Thoracic aorta (tissue), 2 donors: ENCODE data around the gene GPA33. TPM values are rescaled to one million over a fixed set of nuclear protein-coding genes. Genes with fewer than 3 reads are reported as not detected.
A peak's percentile ranks its signal among the peaks of the same experiment; 100 is the strongest.
"Not testable (repeated sequence)": the region's sequence is repeated elsewhere in the genome, so short reads cannot be mapped to it uniquely, and the experiment has no call there.

Experiments used
- ATAC-seq: fragments of 150-250 bp; one replicate; pipeline ENCODE4 v1.8.0; 2017; ENCODE audit warnings: low read depth; ENCODE audit not compliant: insufficient number of reproducible peaks, low FRiP score
- DNase-seq: peaks from one replicate; pipeline ENCODE4 v3.0.0-alpha.2; 2020; ENCODE audit warnings: low spot score
- H3K27ac ChIP-seq, 2 donors: fragments of 200-600 bp; sonication (generic); 1 replicate in 1 of 2; 2 replicates in 1 of 2; pipeline ENCODE4 v1.5.1; 2016; ENCODE audit warnings: mild to moderate bottlenecking in 2 of 2, moderate library complexity in 2 of 2
- H3K27me3 ChIP-seq: fragments of 200-600 bp; sonication (generic); replicated peaks from 2 replicates; pipeline ENCODE4 v1.6.0; 2016; ENCODE audit warnings: mild to moderate bottlenecking; ENCODE audit not compliant: insufficient read depth
- H3K36me3 ChIP-seq: fragments of 200-600 bp; sonication (generic); one replicate; pipeline ENCODE4 v1.5.1; 2016
- H3K4me1 ChIP-seq, 2 donors: fragments of 200-600 bp; sonication (generic); 1 replicate in 1 of 2; 2 replicates in 1 of 2; pipeline versions ENCODE4 v1.5.1 to v1.6.0; 2016; ENCODE audit warnings: low read depth in 2 of 2, mild to moderate bottlenecking in 1 of 2; ENCODE audit not compliant: control insufficient read depth in 1 of 2
- H3K4me3 ChIP-seq: fragments of 200-600 bp; sonication (generic); 2 replicates; pipeline ENCODE4 v1.5.1; 2016; ENCODE audit warnings: mild to moderate bottlenecking
- H3K9me3 ChIP-seq: fragments of 200-600 bp; sonication (generic); 2 replicates; pipeline ENCODE4 v1.5.1; 2016
- total RNA-seq, 2 donors: library from RNA; depleted of rRNA; stranded (reverse); fragments of >200 nt; gene quantifications; one replicate each; pipeline versions ENCODE4 v1.1.0 to v1.2.3, GENCODE V29; 2016
- TF ChIP-seq, protein P1 (sequence below): fragments of 200-600 bp; sonication (generic); IDR thresholded peaks from one replicate; pipeline ENCODE4 v1.5.1; 2019; ENCODE audit warnings: antibody characterized with exemption

GPA33 gene
- total RNA-seq, 2 donors from 2014 or later = not detected

DNA sequence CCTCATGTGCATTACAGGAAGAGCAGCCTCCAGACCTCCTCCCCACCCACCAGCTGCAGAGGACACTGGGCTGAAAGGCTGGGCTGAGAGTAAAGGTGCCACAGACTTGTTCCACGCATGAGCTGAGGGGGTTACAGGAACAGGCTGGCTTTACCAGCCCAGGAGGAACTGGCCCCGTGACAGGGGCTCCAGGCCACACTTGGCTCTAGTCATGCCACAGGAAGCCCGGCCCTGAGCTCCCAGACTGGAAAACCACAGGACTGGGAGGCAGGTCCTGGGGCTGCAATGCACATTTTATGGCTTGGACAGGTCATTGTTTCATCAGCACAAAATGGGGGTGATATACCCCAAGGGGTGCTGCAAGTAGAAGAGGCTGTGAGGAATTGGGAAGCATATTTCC is 35.6 kb downstream of the GPA33 start:
- ATAC-seq = no peak
- no peaks in the 10 kb centered on the region for H3K36me3 ChIP-seq
- TF ChIP-seq, protein P1, sequence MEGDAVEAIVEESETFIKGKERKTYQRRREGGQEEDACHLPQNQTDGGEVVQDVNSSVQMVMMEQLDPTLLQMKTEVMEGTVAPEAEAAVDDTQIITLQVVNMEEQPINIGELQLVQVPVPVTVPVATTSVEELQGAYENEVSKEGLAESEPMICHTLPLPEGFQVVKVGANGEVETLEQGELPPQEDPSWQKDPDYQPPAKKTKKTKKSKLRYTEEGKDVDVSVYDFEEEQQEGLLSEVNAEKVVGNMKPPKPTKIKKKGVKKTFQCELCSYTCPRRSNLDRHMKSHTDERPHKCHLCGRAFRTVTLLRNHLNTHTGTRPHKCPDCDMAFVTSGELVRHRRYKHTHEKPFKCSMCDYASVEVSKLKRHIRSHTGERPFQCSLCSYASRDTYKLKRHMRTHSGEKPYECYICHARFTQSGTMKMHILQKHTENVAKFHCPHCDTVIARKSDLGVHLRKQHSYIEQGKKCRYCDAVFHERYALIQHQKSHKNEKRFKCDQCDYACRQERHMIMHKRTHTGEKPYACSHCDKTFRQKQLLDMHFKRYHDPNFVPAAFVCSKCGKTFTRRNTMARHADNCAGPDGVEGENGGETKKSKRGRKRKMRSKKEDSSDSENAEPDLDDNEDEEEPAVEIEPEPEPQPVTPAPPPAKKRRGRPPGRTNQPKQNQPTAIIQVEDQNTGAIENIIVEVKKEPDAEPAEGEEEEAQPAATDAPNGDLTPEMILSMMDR = no peak
- H3K27me3 ChIP-seq = no peaks in the 10 kb centered on the region
- H3K9me3 ChIP-seq = no peaks in the 10 kb centered on the region
- no peak overlapping the region for H3K4me3 ChIP-seq
- DNase-seq = no peak
- peaks cover 0 to 8% of the 10 kb centered on the region in 2 donors for H3K4me1 ChIP-seq
- no peak overlapping the region for H3K27ac ChIP-seq

DNA sequence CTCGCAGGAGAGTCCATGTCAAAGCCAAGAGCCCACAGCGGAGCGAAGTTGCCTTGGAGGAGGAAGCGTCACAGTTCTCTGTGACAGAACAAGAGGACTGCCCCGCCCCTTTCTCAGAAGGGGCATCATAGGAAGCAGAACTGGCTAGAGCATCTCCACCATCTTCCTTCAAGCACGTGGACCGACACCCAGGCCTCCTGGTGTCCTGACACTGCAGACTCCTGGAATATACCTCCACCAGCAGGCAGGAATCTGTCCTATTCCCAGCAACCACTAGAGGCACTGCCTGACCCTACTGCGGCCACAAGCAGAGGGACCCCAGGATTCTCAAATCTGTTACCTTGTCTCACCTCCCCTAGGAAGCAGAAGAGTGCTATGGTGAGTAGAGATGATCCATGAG is 37.8 kb downstream of the GPA33 start:
- H3K9me3 ChIP-seq = no peaks in the 10 kb centered on the region
- no peak overlapping the region for H3K27ac ChIP-seq
- H3K27me3 ChIP-seq = no peaks in the 10 kb centered on the region
- no peak for DNase-seq
- no peak for ATAC-seq
- TF ChIP-seq, protein P1 = no peak
- no peak overlapping the region for H3K4me3 ChIP-seq
- H3K36me3 ChIP-seq = no peaks in the 10 kb centered on the region
- H3K4me1 ChIP-seq = no peaks in the 10 kb centered on the region

DNA sequence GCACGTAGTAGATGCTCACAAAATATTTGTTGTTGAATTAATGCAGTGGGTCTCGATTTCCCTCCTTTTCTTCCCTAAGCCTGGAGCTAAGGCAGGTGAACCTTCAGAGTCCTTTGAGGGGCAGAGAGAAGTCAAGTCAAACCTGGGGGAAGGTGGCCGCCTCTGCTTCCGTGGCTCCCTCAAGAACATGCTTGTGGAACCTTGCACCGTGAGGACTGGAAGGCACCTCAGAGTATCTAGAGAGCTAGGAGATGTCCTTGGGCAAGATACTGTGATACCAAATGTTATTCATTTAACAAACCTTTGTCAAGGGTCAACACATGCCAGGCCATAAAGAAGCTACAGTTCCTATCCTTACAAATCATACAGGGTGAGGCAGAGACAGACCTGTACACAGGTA is 38.3 kb downstream of the GPA33 start:
- no peak overlapping the region for H3K27ac ChIP-seq
- no peaks in the 10 kb centered on the region for H3K4me1 ChIP-seq
- no peak for ATAC-seq
- no peak for DNase-seq
- no peaks in the 10 kb centered on the region for H3K36me3 ChIP-seq
- H3K4me3 ChIP-seq = no peak overlapping the region
- no peaks in the 10 kb centered on the region for H3K27me3 ChIP-seq
- TF ChIP-seq, protein P1 = no peak
- H3K9me3 ChIP-seq = no peaks in the 10 kb centered on the region

DNA sequence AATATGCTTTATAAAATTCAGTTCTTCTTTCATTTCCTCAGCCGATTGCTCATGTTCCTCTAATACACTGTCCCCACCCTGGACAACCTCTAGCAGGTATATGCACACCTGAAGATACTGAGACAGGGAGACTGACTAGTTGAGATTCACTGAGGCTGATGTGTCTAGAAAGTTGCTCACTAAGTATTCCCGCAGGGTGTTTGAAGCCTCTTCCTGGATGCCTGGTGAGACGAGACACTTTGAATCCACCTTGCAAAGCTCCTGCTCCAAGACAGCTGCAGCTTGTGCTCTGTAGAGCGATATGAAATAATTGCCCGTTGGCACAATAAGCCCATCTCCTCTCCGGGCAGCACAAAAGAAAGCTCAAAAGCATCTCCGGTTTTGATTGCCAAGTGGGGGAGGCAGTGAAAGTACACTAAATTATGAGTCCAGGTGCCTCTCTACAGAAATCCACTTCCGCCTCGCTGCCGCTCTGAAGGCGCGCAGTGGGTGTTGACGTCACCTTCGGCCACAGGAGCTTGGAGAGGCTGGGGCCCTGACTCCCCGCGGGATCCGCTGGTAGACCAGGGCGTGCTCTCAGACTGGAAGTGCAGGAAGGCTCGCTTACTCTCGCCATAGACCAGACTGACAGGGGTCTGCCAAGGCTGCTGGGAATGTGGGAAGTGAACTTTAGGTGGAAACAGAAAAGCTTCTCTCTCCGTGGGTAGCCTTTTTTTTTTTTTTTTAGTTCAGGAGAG is 46.3 kb downstream of the GPA33 start:
- Histone ChIP-seq H3K36me3 (no peaks in the 10 kb centered on the region), H3K27me3 (no peaks in the 10 kb centered on the region), H3K9me3 (no peaks in the 10 kb centered on the region), H3K4me1 (no peaks in the 10 kb centered on the region), H3K27ac (no peak overlapping the region), H3K4me3 (peak overlapping the region; percentile 71)
- no peak for DNase-seq
- ATAC-seq = no peak
- TF ChIP-seq, protein P1 = no peak

DNA sequence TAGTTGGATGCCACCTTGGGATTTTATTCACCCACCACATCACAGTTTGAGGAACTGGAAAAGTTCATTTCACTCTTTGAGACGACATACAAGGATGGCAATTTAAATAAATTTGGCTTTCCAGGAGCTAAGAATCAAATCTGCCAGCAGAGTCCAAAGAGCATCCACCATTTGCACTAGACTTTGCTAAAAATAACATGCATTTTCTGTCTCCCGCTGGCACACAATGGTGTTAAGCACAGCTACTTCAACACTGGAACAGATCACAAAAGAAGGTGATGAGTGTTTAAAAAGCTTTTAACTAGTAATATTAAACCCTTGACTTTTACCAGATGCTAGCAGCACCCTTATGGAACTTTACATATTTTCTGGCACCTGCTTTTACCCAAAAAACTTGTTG is 56.5 kb downstream of the GPA33 start:
- Histone ChIP-seq H3K36me3 (no peaks in the 10 kb centered on the region), H3K27ac (no peak overlapping the region), H3K9me3 (no peaks in the 10 kb centered on the region), H3K27me3 (no peaks in the 10 kb centered on the region), H3K4me1 (no peaks in the 10 kb centered on the region), H3K4me3 (no peak overlapping the region)
- TF ChIP-seq, protein P1 = no peak
- DNase-seq (no peak), ATAC-seq (no peak)

DNA sequence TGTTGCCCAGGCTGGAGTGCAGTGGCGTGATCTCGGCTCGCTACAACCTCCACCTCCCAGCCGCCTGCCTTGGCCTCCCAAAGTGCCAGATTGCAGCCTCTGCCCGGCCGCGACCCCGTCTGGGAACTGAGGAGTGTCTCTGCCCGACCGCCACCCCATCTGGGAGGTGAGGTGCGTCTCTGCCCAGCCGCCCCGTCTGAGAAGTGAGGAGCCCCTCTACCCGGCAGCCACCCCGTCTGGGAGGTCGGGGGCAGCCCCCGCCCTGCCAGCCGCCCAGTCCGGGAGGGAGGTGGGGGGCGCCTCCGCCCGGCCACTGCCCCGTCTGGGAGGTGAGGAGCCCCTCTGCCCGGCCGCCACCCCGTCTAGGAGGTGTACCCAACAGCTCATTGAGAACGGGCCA is 60.6 kb downstream of the GPA33 start:
- not testable (repeated sequence) for DNase-seq, H3K4me3 ChIP-seq, H3K9me3 ChIP-seq, H3K4me1 ChIP-seq, ATAC-seq, H3K27ac ChIP-seq, H3K36me3 ChIP-seq, H3K27me3 ChIP-seq
